Measurements from ENCODE around the gene ABCA4.

The ABCA4 gene

GRCh38 chr1:94096797-94097549 is 24.0 kb downstream of the ABCA4 start:
- no peak overlapping the region for H3K4me3 ChIP-seq (ENCODE audit: low read depth, low read length)
- TF ChIP-seq CTCF (IDR thresholded peaks at IDR 0.05; ENCODE audit: insufficient read depth, low read length, missing control alignments) = no peak
- ChIA-PET CTCF (interaction anchor here (2.0 kb wide), 1 partner anchor 238 kb away, joined by 4 read pairs; no protein-coding TSS in a partner anchor), POLR2A (no interaction called here)
- no peak for DNase-seq (ENCODE audit: low read depth, low spot score)

- CTCF ChIA-PET = interaction anchor here (0.5 to 1.4 kb wide), 3 partner anchors 10 to 1323 kb away, joined by 3 to 5 read pairs (median 3); no protein-coding TSS in a partner anchor
Observed at GRCh38 chr1:94095744-94096469, 25.0 kb downstream of the ABCA4 start.

GRCh38 chr1:94095112-94095637 is 25.8 kb downstream of the ABCA4 start:
- peak; percentile 63 for DNase-seq (ENCODE audit: low read depth, low spot score)
- POLR2A ChIA-PET = no interaction called here
- no peak for TF ChIP-seq CTCF (IDR thresholded peaks at IDR 0.05; ENCODE audit: insufficient read depth, low read length, missing control alignments)
- CTCF ChIA-PET = interaction anchor here (0.6 to 1.4 kb wide), 7 partner anchors 10 to 240 kb away, joined by 3 to 6 read pairs (median 3); no protein-coding TSS in a partner anchor
- H3K4me3 ChIP-seq (ENCODE audit: low read depth, low read length) = no peak overlapping the region

More at GRCh38 chr1:94095744-94096469, 25.0 kb downstream of the ABCA4 start:
- no peak for TF ChIP-seq CTCF (IDR thresholded peaks at IDR 0.05; ENCODE audit: insufficient read depth, low read length, missing control alignments)
- no peak overlapping the region for H3K4me3 ChIP-seq (ENCODE audit: low read depth, low read length)
- no peak for DNase-seq (ENCODE audit: low read depth, low spot score)
- POLR2A ChIA-PET = no interaction called here

GRCh38 chr1:94094469-94095111 is 26.4 kb downstream of the ABCA4 start:
- TF ChIP-seq CTCF (IDR thresholded peaks at IDR 0.05; ENCODE audit: insufficient read depth, low read length, missing control alignments) = no peak
- no peak overlapping the region for H3K4me3 ChIP-seq (ENCODE audit: low read depth, low read length)
- DNase-seq (ENCODE audit: low read depth, low spot score) = no peak
- ChIA-PET CTCF (interaction anchor here (0.6 to 1.4 kb wide), 8 partner anchors 9 to 241 kb away, joined by 3 to 6 read pairs (median 3); no protein-coding TSS in a partner anchor), POLR2A (interaction anchor here (0.6 kb wide), 1 partner anchor 180 kb away, joined by 3 read pairs; no protein-coding TSS in a partner anchor)

GRCh38 chr1:94093996-94094395 is 27.0 kb downstream of the ABCA4 start:
- ChIA-PET CTCF (interaction anchor here (0.9 to 1.4 kb wide), 4 partner anchors 8 to 235 kb away, joined by 3 to 6 read pairs (median 4); no protein-coding TSS in a partner anchor), POLR2A (interaction anchor here (0.6 kb wide), 1 partner anchor 181 kb away, joined by 3 read pairs; no protein-coding TSS in a partner anchor)
- TF ChIP-seq CTCF (IDR thresholded peaks at IDR 0.05; ENCODE audit: insufficient read depth, low read length, missing control alignments) = no peak
- no peak for DNase-seq (ENCODE audit: low read depth, low spot score)
- H3K4me3 ChIP-seq (ENCODE audit: low read depth, low read length) = no peak overlapping the region

Measured in AG04449 (cell line).